A673 (cell line): ENCODE measurements around the gene FOXN1.

Source experiments
- CTCF ChIP-seq: fragments of 300-800, 200-600 bp; sonication (generic); conservative IDR thresholded peaks from 2 replicates; pipeline ENCODE4 v1.5.1; 2017; ENCODE audit warnings: low read depth, mild to moderate bottlenecking, antibody characterized with exemption, low read length, moderate library complexity, mixed read lengths
- EZH2 ChIP-seq: fragments of 200-600 bp; sonication (generic); IDR thresholded peaks from 2 replicates; pipeline ENCODE4 v1.6.1; 2017; ENCODE audit warnings: borderline replicate concordance, low read depth, mild to moderate bottlenecking, mixed read lengths, antibody characterized with exemption, low read length; ENCODE audit not compliant: poor library complexity, severe bottlenecking

GRCh38 chr17:28555022-28555421 is 48.9 kb downstream of the FOXN1 start:
- no peak for TF ChIP-seq CTCF
- no peak for TF ChIP-seq EZH2
